GM12878 (cell line): ENCODE measurements around the gene VGLL2. TPM values are rescaled to one million over a fixed set of nuclear protein-coding genes. Genes with fewer than 3 reads are reported as not detected.

Source experiments
- ATAC-seq: fragments of 200-7000 bp; cut with Tn5 transposase; 3 replicates; pipeline ENCODE4 v1.9.1; 2020; ENCODE audit warnings: mild to moderate bottlenecking, moderate library complexity
- BruUV-seq: library from RNA; stranded (reverse); fragments of 400-500 nt; replicated peaks from 2 replicates; lab custom pipeline; 2021; lab: Mats Ljungman, UMichigan
- CTCF ChIA-PET: fragments of 300-600 bp; sonication (Branson Sonifier 250); formaldehyde crosslinking; extraction: SDS; loops from one replicate; lab custom pipeline; 2021; ENCODE audit warnings: inconsistent platforms; lab: Yijun Ruan, JAX
- POLR2A ChIA-PET: fragments of 350-600 bp; formaldehyde crosslinking; extraction: SDS; loops from one replicate; lab custom pipeline; 2021; ENCODE audit warnings: inconsistent platforms; lab: Charles Lee
- RAD21 ChIA-PET: fragments of 300-600 bp; sonication (Branson Sonifier 250); formaldehyde crosslinking; loops from one replicate; lab custom pipeline; 2023; ENCODE audit warnings: antibody characterized with exemption; ENCODE audit not compliant: unreplicated experiment; lab: Charles Lee
- SMC1A ChIA-PET: fragments of 300-600 bp; sonication (Branson Sonifier 250); formaldehyde crosslinking; loops from one replicate; lab custom pipeline; 2023; ENCODE audit not compliant: unreplicated experiment, uncharacterized antibody; lab: Charles Lee
- DNase-seq: peaks from one replicate; pipeline ENCODE4 v3.0.0-alpha.2; 2011; ENCODE audit warnings: low read depth, low spot score
- FAIRE-seq: peaks from 3 replicates; lab custom pipeline; 2011; peaks lifted over from hg19 to GRCh38; lab: Jason Lieb, UNC
- H2AFZ ChIP-seq: 2 replicates; pipeline ENCODE4 v1.6.0; 2011; ENCODE audit warnings: low read depth, low read length, control low read depth; ENCODE audit not compliant: control insufficient read depth
- H3K27ac ChIP-seq: 2 replicates; pipeline ENCODE4 v1.5.1; 2011; ENCODE audit warnings: control low read depth; ENCODE audit not compliant: control insufficient read depth, insufficient read depth
- H3K27me3 ChIP-seq, 2 experiments: replicated peaks in 1 of 2; 2 replicates each; pipeline versions ENCODE4 v1.6.0 to v1.6.1; 2011; ENCODE audit warnings: low read length in 1 of 2; ENCODE audit not compliant: control insufficient read depth in 2 of 2, insufficient read depth in 2 of 2
- H3K36me3 ChIP-seq, 2 experiments: 2 replicates each; pipeline ENCODE4 v1.5.1; 2011; ENCODE audit warnings: low read length in 1 of 2; ENCODE audit not compliant: control insufficient read depth in 2 of 2, insufficient read depth in 2 of 2
- H3K4me1 ChIP-seq: 2 replicates; pipeline ENCODE4 v1.6.1; 2011; ENCODE audit warnings: mild to moderate bottlenecking, low read length, moderate library complexity, mixed read lengths; ENCODE audit not compliant: control insufficient read depth, insufficient read depth
- H3K4me2 ChIP-seq: 2 replicates; pipeline ENCODE4 v1.6.0; 2011; ENCODE audit warnings: control low read depth; ENCODE audit not compliant: control insufficient read depth, insufficient read depth
- H3K4me3 ChIP-seq: fragments of 200-600 bp; sonication (generic); 2 replicates; pipeline ENCODE4 v1.5.1; 2016
- H3K79me2 ChIP-seq: 2 replicates; pipeline ENCODE4 v1.6.0; 2011; ENCODE audit warnings: low read length; ENCODE audit not compliant: control insufficient read depth, insufficient read depth
- H3K9ac ChIP-seq: 2 replicates; pipeline ENCODE4 v1.8.0; 2011; ENCODE audit warnings: low read length, control low read depth, mixed read lengths; ENCODE audit not compliant: control insufficient read depth, insufficient read depth
- H3K9me3 ChIP-seq: replicated peaks from 3 replicates; pipeline ENCODE4 v1.5.1; 2011; ENCODE audit warnings: mild to moderate bottlenecking, low read length; ENCODE audit not compliant: control insufficient read depth, insufficient read depth
- H4K20me1 ChIP-seq: 2 replicates; pipeline ENCODE4 v1.6.0; 2011; ENCODE audit not compliant: control insufficient read depth, insufficient read depth
- BHLHE40 ChIP-seq, 2 experiments: fragments of 450-650 bp in 1 of 2; IDR thresholded peaks; 2 replicates each; pipeline ENCODE4 v1.6.1; 2011 to 2017; ENCODE audit warnings: low read depth in 2 of 2, borderline replicate concordance in 1 of 2, improper control_type of control experiment in 1 of 2, low read length in 1 of 2, mild to moderate bottlenecking in 1 of 2
- CHD1 ChIP-seq: IDR thresholded peaks from 2 replicates; pipeline ENCODE4 v1.6.1; 2012; ENCODE audit warnings: low read depth, low read length, improper control_type of control experiment
- E2F4 ChIP-seq: IDR thresholded peaks from 2 replicates; pipeline ENCODE4 v1.6.1; 2012; ENCODE audit warnings: low read depth, low read length, improper control_type of control experiment
- POLR2A ChIP-seq: IDR thresholded peaks from 2 replicates; pipeline ENCODE4 v1.6.1; 2011; ENCODE audit warnings: low read depth, mild to moderate bottlenecking, low read length
- SP1 ChIP-seq: IDR thresholded peaks from one replicate; pipeline ENCODE4 v1.6.1; 2011; ENCODE audit warnings: low read depth, low read length
- SRF ChIP-seq, 2 experiments: IDR thresholded peaks; 2 replicates each; pipeline ENCODE4 v1.6.1; 2011; ENCODE audit warnings: low read depth in 2 of 2, low read length in 2 of 2, mild to moderate bottlenecking in 1 of 2, moderate library complexity in 1 of 2
- WGBS: methylation state at CpG from one replicate; pipeline ENCODE4 v1.1.6; 2016; ENCODE audit warnings: low lambda C conversion rate; ENCODE audit not compliant: insufficient replicate concordance, insufficient coverage; ENCODE audit errors: missing lambda C conversion rate; 5-methylcytosine and 5-hydroxymethylcytosine counted together
- in situ Hi-C: fragments of 300-500 bp; cut with MboI; formaldehyde crosslinking; loops from 9 replicates; pipeline ENCODE4 v1.14.3; 2018; ENCODE audit warnings: mixed read lengths
- intact Hi-C: fragments of 100-400 bp; cut with micrococcal nuclease; formaldehyde crosslinking; loops from one replicate; pipeline ENCODE4 v1.14.2; 2022; ENCODE audit not compliant: unreplicated experiment
- polyA plus RNA-seq, 11 experiments: library from polyadenylated mRNA; depleted of rRNA in 4 of 11; unstranded in 6 of 11; stranded (reverse) in 5 of 11; fragments of >200 nt; fragmentation: Nextera tagmentation in 4 of 11; fragmentation: Illumina TruSeq in 1 of 11; extraction: Ambion mirVana in 4 of 11; extraction: Trizol in 1 of 11; gene quantifications; 1 replicate in 1 of 11; 2 replicates in 10 of 11; pipeline versions ENCODE4 v1.2.1 to v1.2.3, GENCODE V29; 2011 to 2016; ENCODE audit warnings: inconsistent platforms in 2 of 11, missing spikeins in 2 of 11, low read depth in 1 of 11
- total RNA-seq, 4 experiments: library from RNA; depleted of rRNA in 3 of 4; stranded (reverse); fragments of >200 nt in 3 of 4; fragmentation: Illumina TruSeq in 1 of 4; extraction: Trizol in 1 of 4; gene quantifications; 2 replicates each; pipeline versions ENCODE4 v1.2.1 to v1.2.3, GENCODE V29; 2013 to 2021

Gene VGLL2
- total and polyA plus RNA-seq, 10 of the 15 experiments (the other 5 are each of a cell fraction or from before 2014, with no cell fraction given): not detected

- intact Hi-C loops: no loop called here
- ChIA-PET SMC1A (no interaction called here), POLR2A (no interaction called here), RAD21 (no interaction called here), CTCF (interaction anchor here (0.6 kb wide), 1 partner anchor 49 kb away, joined by 3 read pairs; no protein-coding TSS in a partner anchor)
- H2AFZ ChIP-seq: no peak overlapping the region
- no peak overlapping the region for H3K4me3 ChIP-seq
- no TSS peak for BruUV-seq
- no peak for DNase-seq
- H3K27me3 ChIP-seq: peaks cover 8 to 17% of the 10 kb centered on the region in 2 experiments
- FAIRE-seq: no peak
- ATAC-seq: no peak
- no peaks in the 10 kb centered on the region for H3K36me3 ChIP-seq
- no peak overlapping the region for H3K27ac ChIP-seq
- in situ Hi-C loops: no loop called here
- no peak for TF ChIP-seq SP1
- TF ChIP-seq CHD1: no peak
- TF ChIP-seq POLR2A: no peak
- TF ChIP-seq BHLHE40 (IDR thresholded peaks at IDR 0.05; ENCODE audit: borderline replicate concordance in 1 of 2, low read depth in 2 of 2, low read length in 1 of 2): no peak
- no peaks in the 10 kb centered on the region for H3K4me1 ChIP-seq
- no peaks in the 10 kb centered on the region for H4K20me1 ChIP-seq
- H3K79me2 ChIP-seq: no peaks in the 10 kb centered on the region
- 0% methylated on average over 1 of the region's 1 CpG for WGBS
- no peak overlapping the region for H3K9ac ChIP-seq
- no peak overlapping the region for H3K4me2 ChIP-seq
- no peaks in the 10 kb centered on the region for H3K9me3 ChIP-seq
Observed at GRCh38 chr6:117272891-117273290, 7.5 kb downstream of the VGLL2 start.

GRCh38 chr6:117275205-117275604 lies 9.8 kb downstream of the VGLL2 start:
- CTCF ChIA-PET: no interaction called here
- no peak for ATAC-seq
- H3K27ac ChIP-seq: no peak overlapping the region
- no peak for DNase-seq
- no peaks in the 10 kb centered on the region for H4K20me1 ChIP-seq
- H3K36me3 ChIP-seq: no peaks in the 10 kb centered on the region
- intact Hi-C loops: no loop called here
- H3K4me2 ChIP-seq: no peak overlapping the region
- peaks cover 4 to 5% of the 10 kb centered on the region in 2 experiments for H3K27me3 ChIP-seq
- POLR2A ChIA-PET: no interaction called here
- WGBS: 51% methylated on average over 9 of the region's 9 CpGs
- no peaks in the 10 kb centered on the region for H3K9me3 ChIP-seq
- TF ChIP-seq SRF (IDR thresholded peaks at IDR 0.05; ENCODE audit: low read depth in 2 of 2, low read length in 2 of 2) (no peak), E2F4 (no peak)
- no TSS peak for BruUV-seq
- FAIRE-seq: no peak
- H3K9ac ChIP-seq: no peak overlapping the region
- H3K4me3 ChIP-seq: no peak overlapping the region
- no peaks in the 10 kb centered on the region for H3K79me2 ChIP-seq
- SMC1A ChIA-PET: no interaction called here
- H3K4me1 ChIP-seq: no peaks in the 10 kb centered on the region
- no peak overlapping the region for H2AFZ ChIP-seq
- RAD21 ChIA-PET: no interaction called here
- in situ Hi-C loops: no loop called here
